Keratinocyte (primary cell): ENCODE data around the gene QTRT2. TPM values are rescaled to one million over a fixed set of nuclear protein-coding genes. Genes with fewer than 3 reads are reported as not detected.

Experiments used
- DNase-seq: peaks from one replicate; pipeline ENCODE4 v3.0.0-alpha.2; 2011; ENCODE audit warnings: low read depth, missing footprints, low spot score
- FAIRE-seq: peaks from 2 replicates; lab custom pipeline; 2011; peaks lifted over from hg19 to GRCh38; lab: Jason Lieb, UNC
- H2AFZ ChIP-seq: 2 replicates; pipeline ENCODE4 v1.6.0; 2012; ENCODE audit warnings: low read length, control low read depth, inconsistent platforms; ENCODE audit not compliant: control insufficient read depth
- H3K27ac ChIP-seq: 2 replicates; pipeline ENCODE4 v1.5.1; 2011; ENCODE audit warnings: low read length; ENCODE audit not compliant: control insufficient read depth, insufficient read depth
- H3K27me3 ChIP-seq: 3 replicates; pipeline ENCODE4 v1.6.0; 2011; ENCODE audit warnings: low read length; ENCODE audit not compliant: control insufficient read depth, insufficient read depth; ENCODE audit errors: extremely low read depth
- H3K36me3 ChIP-seq, 2 experiments: 2 replicates in 1 of 2; 3 replicates in 1 of 2; pipeline ENCODE4 v1.5.1; 2011; ENCODE audit warnings: low read length in 2 of 2, mild to moderate bottlenecking in 1 of 2; ENCODE audit not compliant: control insufficient read depth in 2 of 2, insufficient read depth in 2 of 2; ENCODE audit errors: extremely low read depth in 1 of 2
- H3K4me1 ChIP-seq: 3 replicates; pipeline ENCODE4 v1.5.1; 2011; ENCODE audit warnings: low read length; ENCODE audit not compliant: control insufficient read depth, insufficient read depth; ENCODE audit errors: extremely low read depth
- H3K4me2 ChIP-seq: 3 replicates; pipeline ENCODE4 v1.6.0; 2011; ENCODE audit warnings: low read depth, low read length; ENCODE audit not compliant: control insufficient read depth, insufficient read depth; ENCODE audit errors: extremely low read depth
- H3K4me3 ChIP-seq, 3 experiments: fragments of 200-600 bp in 1 of 3; sonication (generic) in 1 of 3; 2 replicates in 2 of 3; 3 replicates in 1 of 3; pipeline ENCODE4 v1.5.1; 2011 to 2016; ENCODE audit warnings: low read length in 3 of 3, mild to moderate bottlenecking in 3 of 3, control low read depth in 2 of 3, inconsistent platforms in 1 of 3, low read depth in 1 of 3, mixed read lengths in 1 of 3, mixed run types in 1 of 3, moderate library complexity in 1 of 3; ENCODE audit not compliant: control insufficient read depth in 2 of 3, insufficient read depth in 2 of 3; ENCODE audit errors: extremely low read depth in 1 of 3
- H3K79me2 ChIP-seq: 2 replicates; pipeline ENCODE4 v1.6.0; 2012; ENCODE audit warnings: low read length; ENCODE audit not compliant: control insufficient read depth, insufficient read depth
- H3K9ac ChIP-seq: 3 replicates; pipeline ENCODE4 v1.6.0; 2011; ENCODE audit warnings: low read length; ENCODE audit not compliant: control insufficient read depth, insufficient read depth; ENCODE audit errors: extremely low read depth
- H3K9me1 ChIP-seq: 3 replicates; pipeline ENCODE4 v1.6.0; 2011; ENCODE audit warnings: low read length; ENCODE audit not compliant: control insufficient read depth, insufficient read depth; ENCODE audit errors: extremely low read depth
- H3K9me3 ChIP-seq: 2 replicates; pipeline ENCODE4 v1.5.1; 2012; ENCODE audit warnings: low read depth, low read length; ENCODE audit not compliant: control insufficient read depth
- H4K20me1 ChIP-seq: 3 replicates; pipeline ENCODE4 v1.6.0; 2011; ENCODE audit warnings: low read length; ENCODE audit not compliant: control insufficient read depth, insufficient read depth; ENCODE audit errors: extremely low read depth
- CTCF ChIP-seq, 3 experiments: IDR thresholded peaks in 1 of 3; conservative IDR thresholded peaks in 1 of 3; optimal IDR thresholded peaks in 1 of 3; 2 replicates in 2 of 3; 3 replicates in 1 of 3; pipeline versions ENCODE3 to v1.5.1; 2011; ENCODE audit warnings: low read length in 3 of 3, mild to moderate bottlenecking in 3 of 3, moderate library complexity in 2 of 3, control low read depth in 1 of 3, inconsistent platforms in 1 of 3; ENCODE audit not compliant: insufficient read depth in 2 of 3; ENCODE audit errors: extremely low read depth in 1 of 3
- EZH2 ChIP-seq: IDR thresholded peaks from one replicate; pipeline ENCODE4 v1.6.1; 2012; ENCODE audit warnings: inconsistent platforms, mild to moderate bottlenecking, low read length, moderate library complexity
- dilution Hi-C: fragments of 300-500 bp; cut with MboI; formaldehyde crosslinking; loops from one replicate; pipeline ENCODE4 v1.7.0; 2020; ENCODE audit warnings: low sequenced_read_pairs; ENCODE audit not compliant: extremely low pct_ligation_motif_present
- polyA plus RNA-seq, 5 experiments: library from polyadenylated mRNA; depleted of rRNA in 3 of 5; stranded (reverse) in 3 of 5; stranded (forward) in 1 of 5; unstranded in 1 of 5; fragments of >200 nt; gene quantifications; 1 replicate in 1 of 5; 2 replicates in 3 of 5; 3 replicates in 1 of 5; pipeline versions ENCODE4 v1.2.1 to v1.2.3, GENCODE V29; 2011 to 2012; ENCODE audit warnings: missing spikeins in 2 of 5, low read depth in 1 of 5, low replicate concordance in 1 of 5

The QTRT2 gene
- polyA plus RNA-seq, 1 donor (not counting 4 experiments of a cell fraction or from before 2014, with no cell fraction given), result 18.3 TPM

GRCh38 chr3:114089675-114090074 is 33.1 kb downstream of the QTRT2 start:
- Histone ChIP-seq H3K27ac (no peak overlapping the region), H3K9me1 (no peaks in the 10 kb centered on the region), H3K27me3 (no peaks in the 10 kb centered on the region), H2AFZ (no peak overlapping the region), H3K79me2 (no peaks in the 10 kb centered on the region), H3K9me3 (no peaks in the 10 kb centered on the region), H3K36me3 (peaks cover 5% of the 10 kb centered on the region in 2 experiments), H3K9ac (no peak overlapping the region), H3K4me2 (no peak overlapping the region), H3K4me3 (no peak overlapping the region), H3K4me1 (no peaks in the 10 kb centered on the region), H4K20me1 (no peaks in the 10 kb centered on the region)
- DNase-seq, result no peak
- no peak for FAIRE-seq
- TF ChIP-seq CTCF (optimal IDR thresholded peaks at IDR 0.05 in 1 of 3, IDR thresholded peaks at IDR 0.05 in 1 of 3, conservative IDR thresholded peaks at IDR 0.05 in 1 of 3; ENCODE audit: extremely low read depth in 1 of 3, insufficient read depth in 2 of 3, low read length in 3 of 3) (no peak), EZH2 (no peak)
- dilution Hi-C loops, result no loop called here

GRCh38 chr3:114092151-114093015 is 35.8 kb downstream of the QTRT2 start:
- no peaks in the 10 kb centered on the region for H4K20me1 ChIP-seq
- peak overlapping the region; percentile 72 for H2AFZ ChIP-seq
- dilution Hi-C loops, result no loop called here
- no peaks in the 10 kb centered on the region for H3K79me2 ChIP-seq
- no peaks in the 10 kb centered on the region for H3K4me1 ChIP-seq
- FAIRE-seq (no peak), DNase-seq (no peak)
- no peak overlapping the region for H3K9ac ChIP-seq
- H3K27ac ChIP-seq, result no peak overlapping the region
- no peak overlapping the region for H3K4me3 ChIP-seq
- peak overlapping the region; percentile 28 for H3K4me2 ChIP-seq
- H3K9me3 ChIP-seq, result no peaks in the 10 kb centered on the region
- peaks cover 2 to 4% of the 10 kb centered on the region in 2 experiments for H3K36me3 ChIP-seq
- no peaks in the 10 kb centered on the region for H3K27me3 ChIP-seq
- no peak for TF ChIP-seq EZH2
- TF ChIP-seq CTCF (optimal IDR thresholded peaks at IDR 0.05 in 1 of 3, IDR thresholded peaks at IDR 0.05 in 1 of 3, conservative IDR thresholded peaks at IDR 0.05 in 1 of 3; ENCODE audit: extremely low read depth in 1 of 3, insufficient read depth in 2 of 3, low read length in 3 of 3), result no peak
- no peaks in the 10 kb centered on the region for H3K9me1 ChIP-seq
